Left lung (tissue), 10 donors: ENCODE results near the gene MEAK7. TPM values are rescaled to one million over a fixed set of nuclear protein-coding genes. Genes with fewer than 3 reads are reported as not detected.

Source experiments
- ATAC-seq: fragments of 200-7000 bp; cut with Tn5 transposase; one replicate; pipeline ENCODE4 v1.9.1; 2020; ENCODE audit warnings: moderate library complexity
- DNase-seq, 4 donors: peaks; one replicate each; pipeline ENCODE4 v3.0.0-alpha.2; 2013 to 2020
- H3K27ac ChIP-seq, 2 donors: fragments of 200-600 bp; sonication (generic) in 1 of 2; one replicate each; pipeline versions ENCODE4 v1.5.0 to v1.8.0; 2020 to 2021
- H3K27me3 ChIP-seq, 2 donors: fragments of 200-600 bp; sonication (generic) in 1 of 2; one replicate each; pipeline versions ENCODE4 v1.5.0 to v1.8.0; 2020 to 2021
- H3K36me3 ChIP-seq, 2 donors: fragments of 200-600 bp; sonication (generic) in 1 of 2; one replicate each; pipeline versions ENCODE4 v1.5.0 to v1.8.0; 2020 to 2021
- H3K4me1 ChIP-seq, 2 donors: fragments of 200-600 bp; one replicate each; pipeline ENCODE4 v1.8.0; 2021
- H3K4me3 ChIP-seq, 2 donors: fragments of 200-600 bp; sonication (generic) in 1 of 2; one replicate each; pipeline versions ENCODE4 v1.5.0 to v1.8.0; 2020 to 2021; ENCODE audit warnings: mild to moderate bottlenecking in 1 of 2
- H3K9me3 ChIP-seq, 2 donors: fragments of 200-600 bp; sonication (generic) in 1 of 2; one replicate each; pipeline versions ENCODE4 v1.5.0 to v1.8.0; 2020 to 2021
- intact Hi-C, 2 donors: fragments of 100-400 bp; cut with DNase I; formaldehyde crosslinking; loops; one replicate each; pipeline versions ENCODE4 v1.11.2 to v1.14.2; 2022
- polyA plus RNA-seq, 6 donors: library from polyadenylated mRNA; unstranded; fragments of 120-200 nt; gene quantifications; one replicate each; pipeline ENCODE4 v1.2.1, GENCODE V29; 2013; ENCODE audit not compliant: insufficient read length in 6 of 6
- total RNA-seq, 2 donors: library from RNA; stranded (reverse); fragmentation: NEBNext Ultra II Directional; extraction: Animal tissue kit (Norgen Biotek cat#: 25700); gene quantifications; one replicate each; pipeline ENCODE4 v1.2.1, GENCODE V29; 2021
- TF ChIP-seq, protein P1 (sequence below), 2 donors: fragments of 200-600 bp; sonication (generic) in 1 of 2; IDR thresholded peaks; one replicate each; pipeline versions ENCODE4 v1.5.0 to v1.8.0; 2021; ENCODE audit warnings: antibody characterized with exemption in 2 of 2
- donor health status: DM: no; HTN: yes; CAD: no.
- donor health status: DM: no; HTN: no; CAD: no.

MEAK7 gene
- total and polyA plus RNA-seq, 8 donors: 13.1 to 22.3 (median 20.3) TPM

DNA sequence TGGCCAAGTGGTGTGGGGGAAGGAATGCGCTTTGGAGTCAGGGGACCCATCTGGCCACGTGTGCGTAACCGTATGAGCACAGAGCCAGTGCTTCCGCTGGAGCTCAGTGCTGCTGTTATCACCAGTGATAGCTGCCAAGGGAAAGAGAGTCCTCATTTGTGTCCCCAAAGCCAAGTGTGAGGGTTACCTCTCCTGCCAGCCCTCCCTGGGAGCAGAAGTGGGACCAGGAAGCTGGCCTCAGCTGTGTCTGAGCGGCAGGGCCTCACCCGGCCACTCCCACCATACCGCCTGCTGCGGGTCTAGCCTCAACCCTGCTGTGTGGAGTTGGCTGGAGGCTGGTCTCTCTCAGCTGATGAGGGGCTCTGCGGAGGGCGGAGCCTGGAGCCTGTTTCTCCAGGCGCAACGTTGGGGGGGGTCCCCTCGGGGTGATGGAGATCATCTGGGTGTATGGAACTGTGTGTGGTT is 44.5 kb downstream of the MEAK7 start:
- DNase-seq (no peak), ATAC-seq (no peak)
- peaks cover 0 to 66% of the 10 kb centered on the region in 2 donors for H3K36me3 ChIP-seq
- intact Hi-C loops: no loop called here
- no peak overlapping the region for H3K27ac ChIP-seq
- TF ChIP-seq, protein P1, sequence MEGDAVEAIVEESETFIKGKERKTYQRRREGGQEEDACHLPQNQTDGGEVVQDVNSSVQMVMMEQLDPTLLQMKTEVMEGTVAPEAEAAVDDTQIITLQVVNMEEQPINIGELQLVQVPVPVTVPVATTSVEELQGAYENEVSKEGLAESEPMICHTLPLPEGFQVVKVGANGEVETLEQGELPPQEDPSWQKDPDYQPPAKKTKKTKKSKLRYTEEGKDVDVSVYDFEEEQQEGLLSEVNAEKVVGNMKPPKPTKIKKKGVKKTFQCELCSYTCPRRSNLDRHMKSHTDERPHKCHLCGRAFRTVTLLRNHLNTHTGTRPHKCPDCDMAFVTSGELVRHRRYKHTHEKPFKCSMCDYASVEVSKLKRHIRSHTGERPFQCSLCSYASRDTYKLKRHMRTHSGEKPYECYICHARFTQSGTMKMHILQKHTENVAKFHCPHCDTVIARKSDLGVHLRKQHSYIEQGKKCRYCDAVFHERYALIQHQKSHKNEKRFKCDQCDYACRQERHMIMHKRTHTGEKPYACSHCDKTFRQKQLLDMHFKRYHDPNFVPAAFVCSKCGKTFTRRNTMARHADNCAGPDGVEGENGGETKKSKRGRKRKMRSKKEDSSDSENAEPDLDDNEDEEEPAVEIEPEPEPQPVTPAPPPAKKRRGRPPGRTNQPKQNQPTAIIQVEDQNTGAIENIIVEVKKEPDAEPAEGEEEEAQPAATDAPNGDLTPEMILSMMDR (IDR thresholded peaks at IDR 0.05): no peak
- no peaks in the 10 kb centered on the region for H3K4me1 ChIP-seq
- H3K9me3 ChIP-seq: no peaks in the 10 kb centered on the region
- no peak overlapping the region for H3K4me3 ChIP-seq
- H3K27me3 ChIP-seq: no peaks in the 10 kb centered on the region

DNA sequence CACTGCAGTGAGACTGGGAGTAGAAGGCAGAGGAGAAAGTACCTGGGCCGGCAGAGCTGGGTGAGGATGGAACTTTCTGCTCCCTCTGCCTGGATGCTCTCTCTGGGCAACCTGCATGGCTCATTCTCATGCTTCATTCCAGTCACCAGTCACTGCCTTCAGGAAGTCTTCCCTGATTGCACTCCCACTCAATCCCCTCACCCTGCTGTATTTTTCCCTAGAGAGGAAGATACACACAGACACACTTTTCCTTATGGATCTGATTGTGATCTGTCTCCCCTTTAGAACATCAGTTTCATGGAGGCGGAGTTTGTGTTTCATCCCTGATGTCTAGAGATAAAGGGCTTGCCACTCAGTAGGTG is 44.9 kb downstream of the MEAK7 start:
- H3K27ac ChIP-seq: no peak overlapping the region
- TF ChIP-seq, protein P1 (IDR thresholded peaks at IDR 0.05): no peak
- no peaks in the 10 kb centered on the region for H3K4me1 ChIP-seq
- H3K4me3 ChIP-seq: no peak overlapping the region
- intact Hi-C loops: no loop called here
- DNase-seq (no peak), ATAC-seq (no peak)
- no peaks in the 10 kb centered on the region for H3K27me3 ChIP-seq
- H3K36me3 ChIP-seq: peaks cover 0 to 66% of the 10 kb centered on the region in 2 donors
- H3K9me3 ChIP-seq: no peaks in the 10 kb centered on the region

DNA sequence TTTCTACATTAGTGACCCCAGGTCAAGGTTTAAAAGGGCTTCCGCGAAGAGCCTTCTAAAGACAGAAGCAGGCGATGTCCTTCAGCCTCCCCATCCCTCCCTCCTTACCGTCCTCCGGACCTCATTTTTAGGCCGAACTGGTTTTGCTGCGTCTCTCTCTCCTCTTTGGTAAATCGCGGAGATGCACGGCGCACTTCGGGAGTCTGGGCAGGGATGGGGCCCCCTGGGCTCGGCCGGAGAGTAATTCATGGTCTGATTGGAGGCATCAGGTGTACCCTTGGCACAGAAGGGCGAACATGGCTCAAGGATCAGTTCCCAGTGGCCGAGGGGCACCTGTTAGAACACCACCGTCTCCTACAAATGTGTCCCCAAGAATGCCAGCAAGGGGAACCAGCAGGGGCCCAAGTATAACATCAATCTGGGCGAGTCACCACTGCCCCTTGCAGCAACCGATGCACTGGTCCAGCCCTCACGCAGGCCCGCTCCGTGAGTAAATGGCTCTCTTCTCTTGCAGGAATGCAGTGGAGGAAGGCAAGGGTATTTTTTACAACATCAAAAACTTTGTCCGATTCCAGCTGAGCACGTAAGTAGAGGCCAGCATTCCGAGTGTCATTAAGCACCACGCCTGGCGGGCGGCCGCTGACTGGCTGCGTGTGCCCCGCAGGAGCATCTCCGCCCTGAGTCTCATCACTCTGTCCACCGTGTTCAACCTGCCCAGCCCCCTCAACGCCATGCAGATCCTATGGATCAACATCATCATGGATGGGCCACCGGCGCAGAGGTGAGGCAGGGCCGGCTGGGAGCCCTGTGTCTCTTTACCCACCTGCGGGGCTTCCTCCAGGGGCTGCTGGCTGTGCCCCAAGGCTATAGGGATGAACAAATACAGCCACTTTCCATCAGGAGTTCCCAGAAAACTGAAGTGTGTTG is 45.6 kb downstream of the MEAK7 start:
- Histone ChIP-seq H3K27me3 (no peaks in the 10 kb centered on the region), H3K4me1 (no peaks in the 10 kb centered on the region), H3K36me3 (peaks cover 0 to 61% of the 10 kb centered on the region in 2 donors), H3K4me3 (no peak overlapping the region), H3K9me3 (no peaks in the 10 kb centered on the region), H3K27ac (no peak overlapping the region)
- DNase-seq (no peak), ATAC-seq (no peak)
- TF ChIP-seq, protein P1 (IDR thresholded peaks at IDR 0.05): no peak
- intact Hi-C loops: no loop called here

DNA sequence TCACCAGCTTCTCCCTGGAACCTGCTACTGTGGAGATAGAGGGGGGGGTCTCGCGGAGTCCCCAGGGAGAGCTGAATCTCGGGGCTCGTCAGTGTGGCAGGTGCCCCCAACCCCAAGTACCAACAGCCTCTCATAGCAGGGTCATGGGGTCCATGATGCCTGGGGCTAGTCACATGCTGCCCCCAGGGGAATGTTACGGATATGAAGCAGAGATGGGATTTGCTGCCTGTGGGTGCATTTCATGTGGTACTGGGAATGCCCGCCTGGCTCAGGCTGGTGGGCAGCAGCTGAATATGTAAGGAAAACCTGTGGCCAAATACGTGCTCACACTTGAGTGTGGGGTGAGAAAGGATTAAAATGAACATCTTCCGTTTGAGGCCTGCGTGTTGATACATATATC is 49.4 kb downstream of the MEAK7 start:
- Histone ChIP-seq H3K9me3 (no peaks in the 10 kb centered on the region), H3K36me3 (peaks cover 0 to 35% of the 10 kb centered on the region in 2 donors), H3K27me3 (no peaks in the 10 kb centered on the region), H3K4me1 (no peaks in the 10 kb centered on the region), H3K27ac (no peak overlapping the region), H3K4me3 (no peak overlapping the region)
- ATAC-seq: no peak
- TF ChIP-seq, protein P1 (IDR thresholded peaks at IDR 0.05): no peak
- intact Hi-C loops: no loop called here
- no peak for DNase-seq

Other genes starting within 250 kb of the MEAK7 start
- gene WFDC1, start 209.8 kb downstream of the MEAK7 start, total RNA-seq: 10 to 100 TPM; 12.7 to 21.6 TPM
- 10 to 100 TPM in 1 of 6 donors, 1 to 10 TPM in 5; 4.5 to 11.1 (median 5.8) TPM for gene WFDC1, start 209.8 kb downstream of the MEAK7 start, polyA plus RNA-seq
- gene ATP2C2, start 136.1 kb downstream of the MEAK7 start, total RNA-seq: 10 to 100 TPM; 38.1 to 52.8 TPM
- gene ATP2C2, start 136.1 kb downstream of the MEAK7 start, polyA plus RNA-seq: 10 to 100 TPM; 11.2 to 31.0 (median 17.9) TPM
- 100 to 1,000 TPM in 1 of 2 donors, 10 to 100 TPM in 1; 92.7 to 206 TPM for gene COTL1, start 113.4 kb upstream of the MEAK7 start, total RNA-seq
- 100 to 1,000 TPM; 109 to 146 (median 119) TPM for gene COTL1, start 113.4 kb upstream of the MEAK7 start, polyA plus RNA-seq
- gene KLHL36, start 143.9 kb upstream of the MEAK7 start, total RNA-seq: 10 to 100 TPM; 44.7 to 50.9 TPM
- 10 to 100 TPM; 23.8 to 30.5 (median 27.4) TPM for gene KLHL36, start 143.9 kb upstream of the MEAK7 start, polyA plus RNA-seq
- 10 to 100 TPM; 57.4 to 77.3 TPM for gene USP10, start 195.3 kb upstream of the MEAK7 start, total RNA-seq
- 100 to 1,000 TPM in 1 of 6 donors, 10 to 100 TPM in 5; 80.3 to 102 (median 91.7) TPM for gene USP10, start 195.3 kb upstream of the MEAK7 start, polyA plus RNA-seq